IMR-90 (cell line): ENCODE results near the gene IQCK. TPM values are rescaled to one million over a fixed set of nuclear protein-coding genes. Genes with fewer than 3 reads are reported as not detected.

ENCODE experiments used
- ATAC-seq: fragments of 200-7000 bp; cut with Tn5 transposase; 2 replicates; pipeline ENCODE4 v1.9.1; 2020; ENCODE audit warnings: low read depth, mild to moderate bottlenecking, moderate library complexity
- BruUV-seq: library from RNA; stranded (reverse); fragments of 400-500 nt; replicated peaks from 2 replicates; lab custom pipeline; 2021; lab: Mats Ljungman, UMichigan
- CTCF ChIA-PET: fragments of 300-600 bp; formaldehyde crosslinking; extraction: SDS; loops from one replicate; lab custom pipeline; 2021; ENCODE audit warnings: antibody characterized with exemption; lab: Yijun Ruan, JAX
- POLR2A ChIA-PET: fragments of 300-600 bp; sonication (Branson Sonifier 250); formaldehyde crosslinking; loops from one replicate; lab custom pipeline; 2022; ENCODE audit warnings: antibody characterized with exemption; ENCODE audit not compliant: unreplicated experiment; lab: Charles Lee
- DNase-seq: peaks from one replicate; pipeline ENCODE4 v3.0.0; 2013
- H2AFZ ChIP-seq: replicated peaks from 2 replicates; pipeline ENCODE3; 2013; ENCODE audit warnings: low read length, mild to moderate bottlenecking; ENCODE audit not compliant: poor library complexity
- H2AK5ac ChIP-seq: 2 replicates; pipeline ENCODE4 v1.6.1; 2013; ENCODE audit warnings: low read depth, low read length, inconsistent platforms
- H2AK9ac ChIP-seq: replicated peaks from 2 replicates; pipeline ENCODE3; 2013; ENCODE audit warnings: mild to moderate bottlenecking, low read depth, low read length, moderate library complexity; ENCODE audit not compliant: poor library complexity
- H2BK120ac ChIP-seq: 2 replicates; pipeline ENCODE4 v1.6.1; 2013; ENCODE audit warnings: low read depth, low read length, inconsistent platforms
- H2BK15ac ChIP-seq: 3 replicates; pipeline ENCODE4 v1.6.1; 2013; ENCODE audit warnings: low read depth, low read length, inconsistent platforms
- H2BK20ac ChIP-seq: 2 replicates; pipeline ENCODE4 v1.6.1; 2013; ENCODE audit warnings: low read depth, mild to moderate bottlenecking, inconsistent platforms, low read length, moderate library complexity
- H2BK5ac ChIP-seq: 2 replicates; pipeline ENCODE4 v1.6.1; 2013; ENCODE audit warnings: mild to moderate bottlenecking, low read depth, low read length, inconsistent platforms; ENCODE audit not compliant: poor library complexity, severe bottlenecking
- H3K14ac ChIP-seq: replicated peaks from 2 replicates; pipeline ENCODE4 v1.6.1; 2013; ENCODE audit warnings: low read depth, low read length, inconsistent platforms
- H3K18ac ChIP-seq: 2 replicates; pipeline ENCODE4 v1.6.1; 2013; ENCODE audit warnings: low read depth, low read length, control low read depth
- H3K23ac ChIP-seq: 2 replicates; pipeline ENCODE4 v1.6.1; 2013; ENCODE audit warnings: low read depth, low read length, inconsistent platforms
- H3K27ac ChIP-seq: 2 replicates; pipeline ENCODE4 v1.5.1; 2013; ENCODE audit warnings: mild to moderate bottlenecking, control low read depth, low read length; ENCODE audit not compliant: insufficient read depth
- H3K27me3 ChIP-seq: 2 replicates; pipeline ENCODE4 v1.6.1; 2013; ENCODE audit warnings: low read length; ENCODE audit not compliant: control insufficient read depth, insufficient read depth
- H3K36me3 ChIP-seq: 2 replicates; pipeline ENCODE4 v1.6.1; 2013; ENCODE audit warnings: low read length, mixed read lengths; ENCODE audit not compliant: control insufficient read depth, insufficient read depth
- H3K4ac ChIP-seq: 2 replicates; pipeline ENCODE4 v1.6.1; 2013; ENCODE audit warnings: low read depth, low read length, inconsistent platforms
- H3K4me1 ChIP-seq: 2 replicates; pipeline ENCODE4 v1.6.1; 2013; ENCODE audit warnings: low read length, mixed read lengths; ENCODE audit not compliant: control insufficient read depth, insufficient read depth
- H3K4me2 ChIP-seq: 2 replicates; pipeline ENCODE4 v1.6.1; 2013; ENCODE audit warnings: low read depth, mild to moderate bottlenecking, control low read depth, low read length, moderate library complexity
- H3K4me3 ChIP-seq: 2 replicates; pipeline ENCODE4 v1.5.1; 2013; ENCODE audit warnings: low read depth, mild to moderate bottlenecking, control low read depth, low read length, moderate library complexity; ENCODE audit not compliant: insufficient read depth
- H3K56ac ChIP-seq: 2 replicates; pipeline ENCODE4 v1.6.1; 2013; ENCODE audit warnings: low read length, inconsistent platforms; ENCODE audit not compliant: insufficient read depth; ENCODE audit errors: extremely low read depth
- H3K79me1 ChIP-seq, 2 experiments: 2 replicates each; pipeline ENCODE4 v1.6.1; 2013; ENCODE audit warnings: low read length in 2 of 2, inconsistent platforms in 1 of 2, low read depth in 1 of 2
- H3K9ac ChIP-seq: 2 replicates; pipeline ENCODE4 v1.6.1; 2013; ENCODE audit warnings: low read depth, low read length, control low read depth
- H3K9me1 ChIP-seq: 2 replicates; pipeline ENCODE4 v1.6.1; 2013; ENCODE audit warnings: low read length, inconsistent platforms; ENCODE audit not compliant: insufficient read depth
- H3K9me3 ChIP-seq: 2 replicates; pipeline ENCODE4 v1.6.1; 2013; ENCODE audit warnings: low read length; ENCODE audit not compliant: control insufficient read depth, insufficient read depth
- H4K20me1 ChIP-seq: 2 replicates; pipeline ENCODE4 v1.6.1; 2013; ENCODE audit warnings: low read length, inconsistent platforms; ENCODE audit not compliant: insufficient read depth
- H4K5ac ChIP-seq: 2 replicates; pipeline ENCODE4 v1.6.1; 2013; ENCODE audit warnings: mild to moderate bottlenecking, low read depth, low read length, control low read depth
- H4K8ac ChIP-seq, 2 experiments: 2 replicates each; pipeline ENCODE4 v1.6.1; 2013; ENCODE audit warnings: low read depth in 2 of 2, low read length in 2 of 2, control low read depth in 1 of 2, inconsistent platforms in 1 of 2
- H4K91ac ChIP-seq: 2 replicates; pipeline ENCODE4 v1.6.1; 2013; ENCODE audit warnings: low read depth, low read length, inconsistent platforms; ENCODE audit not compliant: insufficient read depth
- BHLHE40 ChIP-seq: fragments of 150-350 bp; IDR thresholded peaks from 2 replicates; pipeline ENCODE4 v1.6.1; 2016; ENCODE audit warnings: mild to moderate bottlenecking, low read depth, low read length
- CHD1 ChIP-seq: IDR thresholded peaks from 2 replicates; pipeline ENCODE4 v1.6.1; 2012; ENCODE audit warnings: low read depth, low read length, improper control_type of control experiment
- FOS ChIP-seq: fragments of 150-350 bp; IDR thresholded peaks from 2 replicates; pipeline ENCODE4 v1.6.1; 2016; ENCODE audit warnings: low read depth, low read length
- MAFK ChIP-seq: IDR thresholded peaks from 2 replicates; pipeline ENCODE4 v1.6.1; 2012; ENCODE audit warnings: low read depth, low read length, improper control_type of control experiment
- MAZ ChIP-seq: IDR thresholded peaks from 2 replicates; pipeline ENCODE4 v1.6.1; 2012; ENCODE audit warnings: low read depth, mild to moderate bottlenecking, low read length, improper control_type of control experiment, moderate library complexity, borderline replicate concordance
- MXI1 ChIP-seq: IDR thresholded peaks from 2 replicates; pipeline ENCODE4 v1.6.1; 2012; ENCODE audit warnings: low read depth, mild to moderate bottlenecking, low read length, moderate library complexity, borderline replicate concordance
- NFE2L2 ChIP-seq: fragments of 150-350 bp; IDR thresholded peaks from 2 replicates; pipeline ENCODE4 v1.6.1; 2016; ENCODE audit warnings: low read depth, mild to moderate bottlenecking, low read length
- POLR2A ChIP-seq: IDR thresholded peaks from 2 replicates; pipeline ENCODE4 v1.6.1; 2012; ENCODE audit warnings: mild to moderate bottlenecking, low read depth, low read length
- RAD21 ChIP-seq: IDR thresholded peaks from 2 replicates; pipeline ENCODE4 v1.6.1; 2012; ENCODE audit warnings: low read length, improper control_type of control experiment
- RCOR1 ChIP-seq: IDR thresholded peaks from 2 replicates; pipeline ENCODE4 v1.6.1; 2012; ENCODE audit warnings: mild to moderate bottlenecking, low read length, improper control_type of control experiment; ENCODE audit not compliant: insufficient replicate concordance
- RFX5 ChIP-seq: IDR thresholded peaks from 2 replicates; pipeline ENCODE4 v1.8.0; 2012; ENCODE audit warnings: low read depth, mild to moderate bottlenecking, low read length, moderate library complexity
- SMC3 ChIP-seq: fragments of 150-350 bp; IDR thresholded peaks from 2 replicates; pipeline ENCODE4 v1.6.1; 2016; ENCODE audit warnings: low read depth, mild to moderate bottlenecking, antibody characterized with exemption, low read length, moderate library complexity
- USF2 ChIP-seq: fragments of 150-350 bp; IDR thresholded peaks from 2 replicates; pipeline ENCODE4 v1.6.1; 2017; ENCODE audit warnings: mild to moderate bottlenecking, antibody characterized with exemption, low read length, low read depth
- WGBS, 2 experiments: methylation state at CpG; one replicate each; pipeline versions ENCODE4 v1.1.5 to v1.1.7; 2013; ENCODE audit warnings: missing lambda C conversion rate in 2 of 2; ENCODE audit not compliant: insufficient read length in 1 of 2; ENCODE audit errors: extremely low coverage in 2 of 2; 5-methylcytosine and 5-hydroxymethylcytosine counted together
- dilution Hi-C: fragments of 300-500 bp; cut with HindIII; formaldehyde crosslinking; loops from one replicate; pipeline ENCODE4 v1.14.3; 2018; ENCODE audit warnings: low sequenced_read_pairs; ENCODE audit not compliant: unreplicated experiment
- in situ Hi-C: fragments of 300-500 bp; cut with MboI; formaldehyde crosslinking; loops from 3 replicates; pipeline ENCODE4 v1.14.3; 2019; ENCODE audit warnings: low sequenced_read_pairs, inconsistent platforms, mixed read lengths
- intact Hi-C: fragments of 100-400 bp; cut with micrococcal nuclease; formaldehyde crosslinking; loops from 2 replicates; pipeline ENCODE4 v1.10.0; 2022
- polyA plus RNA-seq, 3 experiments: library from polyadenylated mRNA; depleted of rRNA; stranded (reverse); fragments of >200 nt; gene quantifications; 2 replicates each; pipeline ENCODE4 v1.2.3, GENCODE V29; 2012; ENCODE audit warnings: low replicate concordance in 1 of 3
- total RNA-seq: library from RNA; depleted of rRNA; stranded (reverse); fragments of >200 nt; gene quantifications from 2 replicates; pipeline ENCODE4 v1.2.3, GENCODE V29; 2012
- TF ChIP-seq, protein P1 (sequence below): fragments of 150-350 bp; IDR thresholded peaks from 2 replicates; pipeline ENCODE4 v1.6.1; 2016; ENCODE audit warnings: low read depth, mild to moderate bottlenecking, low read length, moderate library complexity, borderline replicate concordance

IQCK gene
- total and polyA plus RNA-seq, 2 of the 4 experiments (the other 2 are of a cell fraction) = 4.1 to 5.4 TPM

GRCh38 chr16:19817875-19818274 is 99.8 kb downstream of the IQCK start:
- Histone ChIP-seq H3K9ac (no peak overlapping the region), H3K23ac (no peak overlapping the region), H2BK20ac (no peak overlapping the region), H3K36me3 (no peaks in the 10 kb centered on the region), H3K79me1 (no peaks in the 10 kb centered on the region), H2BK120ac (no peak overlapping the region), H4K20me1 (no peaks in the 10 kb centered on the region), H2AFZ (no peak overlapping the region), H3K18ac (no peak overlapping the region), H4K5ac (no peak overlapping the region; the same call in 1 of the 2 replicates), H3K27ac (no peak overlapping the region), H4K8ac (no peak overlapping the region), H2BK15ac (no peak overlapping the region), H3K4me3 (no peak overlapping the region), H3K4ac (no peak overlapping the region), H3K9me3 (no peaks in the 10 kb centered on the region), H3K4me2 (no peak overlapping the region), H2AK5ac (no peak overlapping the region), H3K14ac (no peak overlapping the region), H3K9me1 (no peaks in the 10 kb centered on the region), H3K27me3 (no peaks in the 10 kb centered on the region), H2BK5ac (no peak overlapping the region), H3K4me1 (peaks cover 3% of the 10 kb centered on the region), H4K91ac (no peak overlapping the region), H3K56ac (no peak overlapping the region), H2AK9ac (no peak overlapping the region)
- dilution Hi-C loops (no loop called here), intact Hi-C loops (loop anchor here (5.0 kb wide), 1 partner anchor 61 kb away; no protein-coding TSS in a partner anchor), in situ Hi-C loops (no loop called here)
- ChIA-PET POLR2A (no interaction called here), CTCF (no interaction called here)
- no peak for ATAC-seq
- no TSS peak for BruUV-seq
- no peak for DNase-seq
- TF ChIP-seq RFX5 (no peak), RAD21 (no peak), CHD1 (no peak), USF2 (no peak), MXI1 (no peak), MAZ (no peak), NFE2L2 (no peak), MAFK (no peak), RCOR1 (no peak), POLR2A (no peak), FOS (no peak), BHLHE40 (no peak), SMC3 (no peak)
- TF ChIP-seq, protein P1, sequence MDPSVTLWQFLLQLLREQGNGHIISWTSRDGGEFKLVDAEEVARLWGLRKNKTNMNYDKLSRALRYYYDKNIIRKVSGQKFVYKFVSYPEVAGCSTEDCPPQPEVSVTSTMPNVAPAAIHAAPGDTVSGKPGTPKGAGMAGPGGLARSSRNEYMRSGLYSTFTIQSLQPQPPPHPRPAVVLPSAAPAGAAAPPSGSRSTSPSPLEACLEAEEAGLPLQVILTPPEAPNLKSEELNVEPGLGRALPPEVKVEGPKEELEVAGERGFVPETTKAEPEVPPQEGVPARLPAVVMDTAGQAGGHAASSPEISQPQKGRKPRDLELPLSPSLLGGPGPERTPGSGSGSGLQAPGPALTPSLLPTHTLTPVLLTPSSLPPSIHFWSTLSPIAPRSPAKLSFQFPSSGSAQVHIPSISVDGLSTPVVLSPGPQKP = no peak
- WGBS, 2 experiments = no CpG with 5 or more reads among the region's 7 CpGs
